Measurements from ENCODE around the gene KIF12. TPM values are rescaled to one million over a fixed set of nuclear protein-coding genes. Genes with fewer than 3 reads are reported as not detected.

The KIF12 gene
- total and polyA plus RNA-seq, 2 of the 8 experiments (the other 6 are each of a cell fraction or from before 2014, with no cell fraction given) = 2.9 to 3.9 TPM

GRCh38 chr9:114105236-114105635 lies 6.1 kb upstream of the KIF12 start (continued):
- no peak for TF ChIP-seq CHD7 (IDR thresholded peaks at IDR 0.05; ENCODE audit: insufficient replicate concordance, low read length)
- TF ChIP-seq TBP (IDR thresholded peaks at IDR 0.05; ENCODE audit: low read depth, low read length) = no peak

Data from H1 (cell line).